BLaER1 treated with 17β-estradiol and CSF1 and Interleukin-3, amounts not matched to agents 10 nM and 100 nM (cell line): ENCODE results near the gene ADAMTS10.

Source experiments
- H3K27ac ChIP-seq, 11 experiments: shearing (Covaris generic); formaldehyde crosslinking; 2 replicates each; pipeline ENCODE4 v1.8.1; 2022
- H3K27me3 ChIP-seq, 11 experiments: shearing (Covaris generic); formaldehyde crosslinking; 2 replicates each; pipeline ENCODE4 v1.8.1; 2022
- H3K36me3 ChIP-seq, 11 experiments: shearing (Covaris generic); formaldehyde crosslinking; 2 replicates each; pipeline ENCODE4 v1.8.1; 2022
- H3K4me1 ChIP-seq, 10 experiments: shearing (Covaris generic); formaldehyde crosslinking; 2 replicates each; pipeline ENCODE4 v1.8.1; 2022
- H3K4me2 ChIP-seq, 11 experiments: shearing (Covaris generic); formaldehyde crosslinking; 2 replicates each; pipeline ENCODE4 v1.8.1; 2022
- H3K4me3 ChIP-seq, 10 experiments: shearing (Covaris generic); formaldehyde crosslinking; 2 replicates each; pipeline ENCODE4 v1.8.1; 2022
- H3K9ac ChIP-seq, 11 experiments: shearing (Covaris generic); formaldehyde crosslinking; 2 replicates each; pipeline ENCODE4 v1.8.1; 2022
- H3K9me3 ChIP-seq, 11 experiments: shearing (Covaris generic); formaldehyde crosslinking; replicated peaks in 1 of 11; 2 replicates each; pipeline ENCODE4 v1.8.1; 2022
- H4K20me1 ChIP-seq, 11 experiments: shearing (Covaris generic); formaldehyde crosslinking; 2 replicates each; pipeline ENCODE4 v1.8.1; 2022
- Cebpa-rat ChIP-seq, 11 experiments: shearing (Covaris generic); IDR thresholded peaks; 2 replicates each; pipeline ENCODE4 v1.8.1; 2022

Gene ADAMTS10

DNA sequence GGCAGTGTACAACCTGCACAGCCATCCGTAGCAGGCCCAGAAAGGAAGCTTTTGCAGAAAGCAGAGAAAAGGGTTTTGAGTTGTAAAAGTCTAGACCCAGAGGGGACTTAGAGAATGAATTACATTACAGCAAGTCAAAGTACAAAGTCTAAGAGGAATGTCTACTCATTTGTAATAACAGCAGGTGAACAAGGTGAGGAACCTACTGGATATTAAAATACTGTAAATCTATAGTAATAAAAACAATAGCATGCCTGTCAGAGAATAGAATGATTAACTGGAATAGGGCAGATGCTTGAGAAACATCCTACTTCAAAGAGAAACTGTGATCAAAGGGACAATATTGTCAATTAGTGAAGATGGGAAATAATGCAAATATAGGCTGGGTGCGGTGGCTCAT, 78.3 kb downstream of the ADAMTS10 start:
- Histone ChIP-seq H3K9ac (no peak overlapping the region), H3K27ac (no peak overlapping the region), H3K36me3 (peaks cover 0 to 99% (median 98%) of the 10 kb centered on the region in 11 experiments; a peak in 21 of 22 replicates), H3K4me2 (no peak overlapping the region), H4K20me1 (peaks cover 0 to 98% (median 68%) of the 10 kb centered on the region in 11 experiments; a peak in 15 of 22 replicates), H3K4me3 (no peak overlapping the region), H3K9me3 (peaks cover 0 to 23% (median 1%) of the 10 kb centered on the region in 11 experiments; a peak in 7 of 22 replicates), H3K4me1 (peaks cover 0 to 20% (median 4%) of the 10 kb centered on the region in 10 experiments; a peak in 12 of 20 replicates), H3K27me3 (no peaks in the 10 kb centered on the region)
- TF ChIP-seq Cebpa-rat (IDR thresholded peaks at IDR 0.05) = no peak

DNA sequence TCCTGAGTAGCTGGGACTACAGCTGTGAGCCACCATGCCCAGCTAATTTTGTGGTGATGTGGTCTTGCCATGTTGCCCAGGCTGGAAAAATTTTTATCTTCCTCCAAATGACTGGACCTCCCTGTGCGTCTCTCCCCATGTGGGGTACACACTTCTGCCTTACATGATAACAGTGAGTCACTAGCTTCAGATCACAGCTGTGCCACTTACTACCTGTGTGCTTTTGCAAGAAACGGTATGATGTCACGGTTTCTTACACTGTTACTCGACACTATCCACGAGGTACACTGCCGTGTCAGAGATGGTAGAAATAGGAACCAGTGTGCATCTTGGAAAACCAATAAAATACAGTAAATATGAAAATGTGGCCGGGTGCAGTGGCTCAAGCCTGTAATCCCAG, 79.0 kb downstream of the ADAMTS10 start:
- Histone ChIP-seq H3K9ac (no peak overlapping the region), H3K27ac (no peak overlapping the region), H3K4me3 (no peak overlapping the region), H3K36me3 (peaks cover 0 to 100% (median 100%) of the 10 kb centered on the region in 11 experiments; a peak in 21 of 22 replicates), H3K9me3 (peaks cover 0 to 31% (median 9%) of the 10 kb centered on the region in 11 experiments; a peak in 14 of 22 replicates), H3K27me3 (no peaks in the 10 kb centered on the region), H3K4me1 (peaks cover 0 to 28% (median 11%) of the 10 kb centered on the region in 10 experiments; a peak in 14 of 20 replicates), H4K20me1 (peaks cover 0 to 100% (median 71%) of the 10 kb centered on the region in 11 experiments; a peak in 15 of 22 replicates), H3K4me2 (no peak overlapping the region)
- TF ChIP-seq Cebpa-rat (IDR thresholded peaks at IDR 0.05) = no peak
